OCI-LY7 (cell line): ENCODE measurements around the gene TYW1B. TPM values are rescaled to one million over a fixed set of nuclear protein-coding genes. Genes with fewer than 3 reads are reported as not detected.
"Not testable (repeated sequence)": the region's sequence is repeated elsewhere in the genome, so short reads cannot be mapped to it uniquely, and the experiment has no call there.

ENCODE experiments used
- BruUV-seq: library from RNA; stranded (reverse); fragments of 400-500 nt; replicated peaks from 2 replicates; lab custom pipeline; 2021; lab: Mats Ljungman, UMichigan
- CTCF ChIA-PET: fragments of 300-600 bp; sonication (Branson Sonifier 250); formaldehyde crosslinking; loops from one replicate; lab custom pipeline; 2022; ENCODE audit warnings: antibody characterized with exemption; ENCODE audit not compliant: unreplicated experiment; lab: Charles Lee
- POLR2A ChIA-PET: fragments of 300-600 bp; sonication (Branson Sonifier 250); formaldehyde crosslinking; loops from one replicate; lab custom pipeline; 2022; ENCODE audit warnings: antibody characterized with exemption; lab: Charles Lee
- DNase-seq: peaks from one replicate; pipeline ENCODE4 v3.0.0-alpha.2; 2015; ENCODE audit warnings: low spot score
- H2AFZ ChIP-seq: fragments of 200-600 bp; sonication (generic), shearing (Covaris generic); 2 replicates; pipeline ENCODE4 v1.6.1; 2014; ENCODE audit warnings: mild to moderate bottlenecking, antibody characterized with exemption, low read length, moderate library complexity
- H3K27ac ChIP-seq: fragments of 200-600 bp; sonication (generic); 2 replicates; pipeline ENCODE4 v1.5.1; 2014; ENCODE audit warnings: mixed run types, low read depth, mild to moderate bottlenecking, moderate library complexity, low read length, inconsistent platforms; ENCODE audit not compliant: poor library complexity, severe bottlenecking
- H3K36me3 ChIP-seq: fragments of 200-600 bp; sonication (generic); 2 replicates; pipeline ENCODE4 v1.6.1; 2014; ENCODE audit warnings: mild to moderate bottlenecking, antibody characterized with exemption, low read length, moderate library complexity, mixed read lengths; ENCODE audit not compliant: insufficient read depth
- H3K4me1 ChIP-seq: fragments of 200-600 bp; sonication (generic); 2 replicates; pipeline ENCODE4 v1.5.1; 2014; ENCODE audit warnings: mild to moderate bottlenecking, low read length; ENCODE audit not compliant: insufficient read depth, poor library complexity, severe bottlenecking
- H3K4me2 ChIP-seq: fragments of 200-600 bp; sonication (generic); 2 replicates; pipeline ENCODE4 v1.6.1; 2014; ENCODE audit warnings: mild to moderate bottlenecking, low read length
- H3K4me3 ChIP-seq: fragments of 200-600 bp; sonication (generic); 2 replicates; pipeline ENCODE4 v1.5.1; 2014; ENCODE audit warnings: mild to moderate bottlenecking, low read depth, low read length; ENCODE audit not compliant: poor library complexity, severe bottlenecking
- H3K79me2 ChIP-seq: fragments of 200-600 bp; sonication (generic); 2 replicates; pipeline ENCODE4 v1.6.1; 2016; ENCODE audit warnings: low read depth, mild to moderate bottlenecking, low read length, moderate library complexity, mixed read lengths; ENCODE audit not compliant: insufficient read depth
- H3K9me2 ChIP-seq: fragments of 200-600 bp; sonication (generic); 2 replicates; pipeline ENCODE4 v1.6.1; 2016; ENCODE audit warnings: mild to moderate bottlenecking, low read length, mixed read lengths; ENCODE audit not compliant: insufficient read depth
- H3K9me3 ChIP-seq: fragments of 200-600 bp; sonication (generic); 2 replicates; pipeline ENCODE4 v1.6.1; 2014; ENCODE audit warnings: mild to moderate bottlenecking, mixed run types, low read length, mixed read lengths
- H4K20me1 ChIP-seq: fragments of 200-600 bp; sonication (generic); 2 replicates; pipeline ENCODE4 v1.6.1; 2014; ENCODE audit warnings: mild to moderate bottlenecking, antibody characterized with exemption, low read length, moderate library complexity, mixed read lengths; ENCODE audit not compliant: insufficient read depth
- EZH2phosphoT487 ChIP-seq: fragments of 200-600 bp; sonication (generic); IDR thresholded peaks from 2 replicates; pipeline ENCODE4 v1.6.1; 2018; ENCODE audit warnings: low read depth, borderline replicate concordance, mild to moderate bottlenecking, mixed run types, antibody characterized with exemption, low read length, moderate library complexity, mixed read lengths
- intact Hi-C: fragments of 100-400 bp; cut with micrococcal nuclease; formaldehyde crosslinking; loops from one replicate; pipeline ENCODE4 v1.10.0; 2022; ENCODE audit not compliant: unreplicated experiment
- microRNA-seq: library from miRNA; unstranded; fragments of <30 nt; microRNA quantifications from one replicate; pipeline ENCODE4 v1.2.0, GENCODE V29; 2022; ENCODE audit warnings: borderline replicate concordance
- small RNA-seq: library from RNA; depleted of rRNA; stranded (forward); fragments of <200 nt; gene quantifications from one replicate; pipeline ENCODE3, GENCODE V24; 2014
- total RNA-seq, 2 experiments: library from RNA; depleted of rRNA in 1 of 2; stranded (reverse); fragments of >200 nt in 1 of 2; shearing (Covaris generic) in 1 of 2; gene quantifications; 2 replicates each; pipeline ENCODE4 v1.2.3, GENCODE V29; 2014 to 2022
- TF ChIP-seq, protein P1 (sequence below): fragments of 200-600 bp; sonication (generic); conservative IDR thresholded peaks from 2 replicates; pipeline ENCODE4 v1.5.1; 2014; ENCODE audit warnings: mild to moderate bottlenecking, antibody characterized with exemption, low read length, moderate library complexity, mixed read lengths

The TYW1B gene
- total RNA-seq, 2 experiments from 2014 or later = 5.1 to 7.2 TPM

GRCh38 chr7:72538147-72538546 is 289.9 kb downstream of the TYW1B start:
- no peaks in the 10 kb centered on the region for H3K9me2 ChIP-seq
- TF ChIP-seq, protein P1, sequence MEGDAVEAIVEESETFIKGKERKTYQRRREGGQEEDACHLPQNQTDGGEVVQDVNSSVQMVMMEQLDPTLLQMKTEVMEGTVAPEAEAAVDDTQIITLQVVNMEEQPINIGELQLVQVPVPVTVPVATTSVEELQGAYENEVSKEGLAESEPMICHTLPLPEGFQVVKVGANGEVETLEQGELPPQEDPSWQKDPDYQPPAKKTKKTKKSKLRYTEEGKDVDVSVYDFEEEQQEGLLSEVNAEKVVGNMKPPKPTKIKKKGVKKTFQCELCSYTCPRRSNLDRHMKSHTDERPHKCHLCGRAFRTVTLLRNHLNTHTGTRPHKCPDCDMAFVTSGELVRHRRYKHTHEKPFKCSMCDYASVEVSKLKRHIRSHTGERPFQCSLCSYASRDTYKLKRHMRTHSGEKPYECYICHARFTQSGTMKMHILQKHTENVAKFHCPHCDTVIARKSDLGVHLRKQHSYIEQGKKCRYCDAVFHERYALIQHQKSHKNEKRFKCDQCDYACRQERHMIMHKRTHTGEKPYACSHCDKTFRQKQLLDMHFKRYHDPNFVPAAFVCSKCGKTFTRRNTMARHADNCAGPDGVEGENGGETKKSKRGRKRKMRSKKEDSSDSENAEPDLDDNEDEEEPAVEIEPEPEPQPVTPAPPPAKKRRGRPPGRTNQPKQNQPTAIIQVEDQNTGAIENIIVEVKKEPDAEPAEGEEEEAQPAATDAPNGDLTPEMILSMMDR = no peak
- TF ChIP-seq EZH2phosphoT487 = no peak
- H3K36me3 ChIP-seq = no peaks in the 10 kb centered on the region
- no peak overlapping the region for H3K4me2 ChIP-seq
- intact Hi-C loops = no loop called here
- H3K4me1 ChIP-seq = no peaks in the 10 kb centered on the region
- no TSS peak for BruUV-seq
- H3K79me2 ChIP-seq = no peaks in the 10 kb centered on the region
- H2AFZ ChIP-seq = no peak overlapping the region
- DNase-seq = no peak
- ChIA-PET POLR2A (no interaction called here), CTCF (no interaction called here)
- no peaks in the 10 kb centered on the region for H4K20me1 ChIP-seq
- H3K9me3 ChIP-seq = no peaks in the 10 kb centered on the region
- H3K27ac ChIP-seq = no peak overlapping the region
- H3K4me3 ChIP-seq = no peak overlapping the region

DNA sequence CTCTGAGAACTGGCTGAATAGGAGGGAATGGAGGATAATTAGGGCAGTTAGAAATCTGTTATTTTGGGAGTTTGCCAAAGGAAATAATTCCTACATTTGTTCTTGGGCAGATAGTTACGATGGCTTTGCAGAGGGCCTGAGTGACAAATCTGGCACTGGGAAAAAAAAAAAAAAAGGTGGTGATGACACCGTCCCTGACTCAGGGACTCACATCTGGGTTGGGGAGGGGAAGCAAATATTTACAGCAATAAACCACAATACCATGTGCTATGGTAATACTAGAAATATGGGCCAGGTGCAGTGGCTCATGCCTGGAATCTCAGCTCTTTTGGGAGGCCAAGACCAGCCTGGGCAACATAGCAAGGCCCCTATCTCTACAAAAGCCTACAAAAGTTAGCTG is 292.0 kb downstream of the TYW1B start:
- H3K4me3 ChIP-seq, H3K9me3 ChIP-seq, DNase-seq, CTCF ChIA-PET, intact Hi-C loops, H3K4me1 ChIP-seq, H2AFZ ChIP-seq, BruUV-seq, H4K20me1 ChIP-seq, H3K4me2 ChIP-seq, H3K36me3 ChIP-seq, H3K9me2 ChIP-seq, H3K27ac ChIP-seq, H3K79me2 ChIP-seq: not testable (repeated sequence)
- POLR2A ChIA-PET = interaction anchor here (0.6 to 0.7 kb wide), 2 partner anchors 74 to 1833 kb away, joined by 4 to 5 read pairs; no protein-coding TSS in a partner anchor

DNA sequence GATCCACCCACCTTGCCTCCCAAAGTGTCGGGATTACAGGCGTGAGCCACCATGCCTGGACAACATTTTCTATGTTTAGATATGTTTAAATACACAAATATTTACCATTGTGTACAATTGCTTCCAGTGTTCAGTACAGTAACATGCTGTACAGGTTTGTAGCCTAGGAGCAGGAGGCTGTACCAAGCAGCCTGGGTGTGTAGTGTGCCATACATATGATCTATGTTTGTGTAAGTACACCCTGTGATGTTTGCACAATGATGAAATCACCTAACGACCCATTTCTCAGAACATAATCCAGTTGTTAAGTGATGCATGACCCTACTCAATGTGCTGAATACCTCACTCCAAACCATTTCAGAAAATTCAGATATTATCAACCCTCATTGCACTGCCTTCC is 297.0 kb downstream of the TYW1B start:
- BruUV-seq, H3K4me2 ChIP-seq, CTCF ChIA-PET, H3K36me3 ChIP-seq, DNase-seq, intact Hi-C loops, H3K9me2 ChIP-seq, H3K27ac ChIP-seq, H2AFZ ChIP-seq, H3K4me1 ChIP-seq, POLR2A ChIA-PET, H3K79me2 ChIP-seq, H3K9me3 ChIP-seq, H3K4me3 ChIP-seq, H4K20me1 ChIP-seq: not testable (repeated sequence)

Small RNA genes within 50 kb of the gene (microRNA-seq; reads per million reads assigned to microRNA genes)
- gene MIR4650-2 = not detected

Small RNA genes within 50 kb of the gene (small RNA-seq; reads per million reads assigned to genes)
- not detected for gene AC211469.2
- gene MIR4650-2 = not detected
- gene RN7SL377P = not detected
- gene RN7SL625P = not detected

Other genes starting within 250 kb of the TYW1B start
- gene POM121, start 96.9 kb upstream of the TYW1B start, total RNA-seq (2014; rRNA removed; shearing (Covaris generic)) = 11.5 and 14.8 TPM in 2 replicates
- 75.9 and 77.4 TPM in 2 replicates for gene POM121, start 96.9 kb upstream of the TYW1B start, total RNA-seq (2022)
- gene TRIM74, start 141.3 kb upstream of the TYW1B start, total RNA-seq (2014; rRNA removed; shearing (Covaris generic)) = 1.4 and 2.4 TPM in 2 replicates
- 1.3 and 3.7 TPM in 2 replicates for gene TRIM74, start 141.3 kb upstream of the TYW1B start, total RNA-seq (2022)
- not detected in 2 replicates for gene SPDYE8, start 201.6 kb upstream of the TYW1B start, total RNA-seq (2014; rRNA removed; shearing (Covaris generic))
- gene SPDYE8, start 201.6 kb upstream of the TYW1B start, total RNA-seq (2022) = not detected in 2 replicates
- not detected in 2 replicates for gene SPDYE11, start 229.7 kb upstream of the TYW1B start, total RNA-seq (2014; rRNA removed; shearing (Covaris generic))
- gene SPDYE11, start 229.7 kb upstream of the TYW1B start, total RNA-seq (2022) = not detected in 2 replicates